Uterus (tissue), 4 donors: Measurements from ENCODE around the gene SLC17A9. TPM values are rescaled to one million over a fixed set of nuclear protein-coding genes. Genes with fewer than 3 reads are reported as not detected.

Experiments used
- DNase-seq, 2 donors: peaks; one replicate each; pipeline ENCODE4 v3.0.0-alpha.2; 2019 to 2020
- H3K27ac ChIP-seq, 2 donors: fragments of 200-600 bp; sonication (generic); 1 replicate in 1 of 2; 2 replicates in 1 of 2; pipeline ENCODE4 v1.5.1; 2016 to 2018
- H3K27me3 ChIP-seq, 2 donors: fragments of 200-600 bp; sonication (generic); one replicate each; pipeline ENCODE4 v1.5.1; 2018 to 2019; ENCODE audit warnings: control low read depth in 1 of 2
- H3K36me3 ChIP-seq, 2 donors: fragments of 200-600 bp; sonication (generic); one replicate each; pipeline ENCODE4 v1.5.1; 2019; ENCODE audit warnings: control low read depth in 1 of 2
- H3K4me1 ChIP-seq, 2 donors: fragments of 200-600 bp; sonication (generic); one replicate each; pipeline ENCODE4 v1.5.1; 2018 to 2019; ENCODE audit warnings: control low read depth in 1 of 2
- H3K4me3 ChIP-seq, 2 donors: fragments of 200-600 bp; sonication (generic); 1 replicate in 1 of 2; 2 replicates in 1 of 2; pipeline ENCODE4 v1.5.1; 2018 to 2019; ENCODE audit warnings: mild to moderate bottlenecking in 1 of 2
- H3K9me3 ChIP-seq, 2 donors: fragments of 200-600 bp; sonication (generic); one replicate each; pipeline ENCODE4 v1.5.1; 2019; ENCODE audit warnings: control low read depth in 1 of 2
- CTCF ChIP-seq, 4 experiments: fragments of 200-600 bp in 2 of 4; fragments of 450-650 bp in 2 of 4; sonication (generic) in 2 of 4; IDR thresholded peaks; one replicate each; pipeline ENCODE4 v1.5.1; 2016 to 2019; ENCODE audit warnings: antibody characterized with exemption in 4 of 4, mild to moderate bottlenecking in 2 of 4, moderate library complexity in 1 of 4
- POLR2A ChIP-seq, 2 donors: fragments of 450-650 bp; IDR thresholded peaks; one replicate each; pipeline ENCODE4 v1.6.1; 2016; ENCODE audit warnings: antibody characterized with exemption in 2 of 2, mild to moderate bottlenecking in 1 of 2, moderate library complexity in 1 of 2
- intact Hi-C: fragments of 100-400 bp; cut with DNase I; formaldehyde crosslinking; loops from one replicate; pipeline ENCODE4 v1.15.1; 2023; ENCODE audit warnings: low total_unique reads
- total RNA-seq, 4 donors: library from RNA; depleted of rRNA in 3 of 4; stranded (reverse); fragments of >200 nt in 3 of 4; gene quantifications; one replicate each; pipeline versions ENCODE4 v1.1.0 to v1.2.4, GENCODE V29; 2014 to 2023
- donor health status: DM: yes; HTN: yes; CAD: no.

The SLC17A9 gene
- total RNA-seq, 4 donors from 2014 or later, result 0.26 to 5.4 (median 1.6) TPM; not detected in 1

- H3K4me1 ChIP-seq, result no peaks in the 10 kb centered on the region
- intact Hi-C loops, result no loop called here
- DNase-seq, result no peak
- H3K27ac ChIP-seq, result no peak overlapping the region
- H3K9me3 ChIP-seq, result no peaks in the 10 kb centered on the region
- H3K36me3 ChIP-seq, result no peaks in the 10 kb centered on the region
- TF ChIP-seq POLR2A (IDR thresholded peaks at IDR 0.05) (no peak), CTCF (IDR thresholded peaks at IDR 0.05) (no peak)
- H3K27me3 ChIP-seq, result peaks cover 3 to 18% of the 10 kb centered on the region in 2 donors
- H3K4me3 ChIP-seq, result no peak overlapping the region
Measured at GRCh38 chr20:63015147-63015661, 62.7 kb downstream of the SLC17A9 start.

- peaks cover 3 to 14% of the 10 kb centered on the region in 2 donors for H3K27me3 ChIP-seq
Measured at GRCh38 chr20:63015662-63016361, 63.3 kb downstream of the SLC17A9 start.

GRCh38 chr20:63016514-63017075, 64.1 kb downstream of the SLC17A9 start:
- Histone ChIP-seq H3K27ac (no peak overlapping the region), H3K4me1 (no peaks in the 10 kb centered on the region), H3K9me3 (no peaks in the 10 kb centered on the region), H3K36me3 (no peaks in the 10 kb centered on the region), H3K27me3 (peaks cover 3 to 21% of the 10 kb centered on the region in 2 donors), H3K4me3 (no peak overlapping the region)
- intact Hi-C loops, result no loop called here
- TF ChIP-seq CTCF (IDR thresholded peaks at IDR 0.05), result no peak
- no peak for TF ChIP-seq POLR2A (IDR thresholded peaks at IDR 0.05)
- no peak for DNase-seq

More at GRCh38 chr20:63015662-63016361, 63.3 kb downstream of the SLC17A9 start:
- Histone ChIP-seq H3K4me3 (no peak overlapping the region), H3K4me1 (no peaks in the 10 kb centered on the region), H3K27ac (no peak overlapping the region), H3K9me3 (no peaks in the 10 kb centered on the region), H3K36me3 (no peaks in the 10 kb centered on the region)
- no peak for DNase-seq
- TF ChIP-seq CTCF (IDR thresholded peaks at IDR 0.05), result no peak
- TF ChIP-seq POLR2A (IDR thresholded peaks at IDR 0.05), result no peak
- intact Hi-C loops, result no loop called here

- intact Hi-C loops, result no loop called here
- no peaks in the 10 kb centered on the region for H3K4me1 ChIP-seq
- no peak overlapping the region for H3K27ac ChIP-seq
- no peaks in the 10 kb centered on the region for H3K36me3 ChIP-seq
- DNase-seq, result no peak
- peaks cover 3 to 20% of the 10 kb centered on the region in 2 donors for H3K27me3 ChIP-seq
- H3K4me3 ChIP-seq, result no peak overlapping the region
- TF ChIP-seq CTCF (IDR thresholded peaks at IDR 0.05) (no peak), POLR2A (IDR thresholded peaks at IDR 0.05) (no peak)
- no peaks in the 10 kb centered on the region for H3K9me3 ChIP-seq
Measured at GRCh38 chr20:63017076-63017825, 64.7 kb downstream of the SLC17A9 start.
